ENCODE measurements around the gene RND2.
"Not testable (repeated sequence)": the region's sequence is repeated elsewhere in the genome, so short reads cannot be mapped to it uniquely, and the experiment has no call there.

RND2 gene

DNA sequence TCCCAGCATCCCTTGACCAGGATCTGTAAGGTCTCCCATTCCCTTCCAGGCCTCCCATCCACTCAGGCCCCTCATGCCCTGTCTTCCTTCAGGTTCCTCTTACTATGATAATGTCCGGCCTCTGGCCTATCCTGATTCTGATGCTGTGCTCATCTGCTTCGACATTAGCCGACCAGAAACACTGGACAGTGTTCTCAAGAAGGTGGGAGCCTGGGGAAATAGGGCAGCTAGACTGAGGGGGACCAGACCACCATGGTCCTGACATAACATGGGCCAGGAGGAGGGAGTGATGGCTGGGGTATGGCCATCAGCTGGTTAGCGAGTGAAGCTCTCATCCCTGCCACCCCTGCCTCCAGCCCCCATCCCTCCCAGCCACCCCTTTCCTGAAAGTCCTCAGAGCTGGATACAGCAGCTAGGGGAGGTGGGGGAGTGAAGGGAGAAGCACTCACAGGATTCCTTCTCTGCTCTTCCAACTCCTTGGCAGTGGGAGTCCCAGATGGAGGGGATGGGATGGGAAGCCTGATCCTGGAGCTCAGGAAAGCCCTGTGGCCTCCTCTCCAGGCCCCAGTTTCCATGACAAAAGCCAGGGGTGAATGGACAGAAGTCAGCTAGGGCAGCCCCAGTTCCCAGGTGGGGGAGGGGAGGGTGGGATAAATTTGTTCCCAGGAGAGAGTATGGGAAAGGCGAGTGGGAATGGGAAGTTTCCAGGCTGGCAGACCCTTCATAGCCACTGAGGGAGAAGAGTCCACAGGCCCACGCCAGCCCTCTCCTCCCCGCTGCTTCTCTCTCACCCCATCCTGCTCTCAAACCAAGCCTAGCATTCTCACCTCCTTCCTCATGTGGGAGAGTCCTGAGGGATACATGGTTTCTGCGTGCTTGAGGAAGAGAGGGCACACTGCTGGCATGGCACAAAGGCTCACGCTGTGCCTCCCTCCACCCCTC lies 2.3 kb downstream of the RND2 start:
- no peak for DNase-seq (ENCODE audit: low spot score)

DNA sequence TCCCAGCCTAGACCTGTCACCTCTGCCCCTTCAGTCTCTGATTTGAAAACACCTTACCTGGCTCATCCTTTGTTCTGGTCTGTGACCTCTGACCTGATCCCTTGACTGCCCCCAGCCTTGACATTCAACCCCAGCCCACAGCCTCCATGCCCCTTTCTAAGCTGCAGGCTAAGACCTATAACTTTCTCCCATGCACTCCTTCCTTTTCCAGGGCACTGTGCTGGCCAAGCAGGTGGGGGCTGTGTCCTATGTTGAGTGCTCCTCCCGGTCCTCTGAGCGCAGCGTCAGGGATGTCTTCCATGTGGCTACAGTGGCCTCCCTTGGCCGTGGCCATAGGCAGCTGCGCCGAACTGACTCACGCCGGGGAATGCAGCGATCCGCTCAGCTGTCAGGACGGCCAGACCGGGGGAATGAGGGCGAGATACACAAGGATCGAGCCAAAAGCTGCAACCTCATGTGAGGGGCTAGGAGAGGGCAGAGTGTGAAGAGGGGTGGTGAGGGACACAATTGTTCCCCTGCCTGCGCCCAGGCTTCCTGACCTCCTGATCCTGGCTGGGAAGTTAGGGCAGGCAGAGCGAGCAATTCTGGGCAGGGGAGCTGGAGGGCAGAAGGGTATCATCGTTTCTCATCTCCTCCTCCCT lies 3.3 kb downstream of the RND2 start:
- DNase-seq (ENCODE audit: low spot score) = no peak

DNA sequence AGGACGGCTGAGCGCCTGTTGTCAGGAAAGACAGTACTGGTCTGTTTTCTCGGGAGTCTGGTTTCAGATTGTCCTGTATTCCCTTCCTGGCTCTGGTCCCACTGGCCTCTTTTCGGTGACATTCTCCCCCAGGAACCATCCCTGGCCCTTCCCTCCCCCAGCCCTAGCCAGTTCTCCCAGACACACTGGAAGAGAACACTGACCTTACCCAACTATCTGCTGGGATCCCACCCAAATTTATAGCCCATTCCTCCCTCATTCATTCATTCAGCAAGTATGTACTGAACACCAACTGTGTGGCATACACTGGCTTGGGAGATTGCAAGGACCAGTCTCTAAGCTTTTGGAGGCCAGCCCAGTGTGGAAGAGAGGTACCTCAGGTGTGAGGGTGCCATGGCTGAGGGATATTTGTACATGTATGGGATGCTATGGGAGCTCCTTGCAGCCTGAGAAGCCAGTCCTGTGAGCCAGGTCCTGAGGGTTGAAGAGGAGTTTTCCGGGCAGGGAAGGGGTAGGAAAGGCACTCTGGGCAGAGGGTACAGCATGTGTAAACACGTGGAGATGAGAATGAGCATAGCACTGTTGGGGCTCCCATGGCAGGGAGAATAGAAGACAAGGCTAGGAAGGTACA lies 5.2 kb downstream of the RND2 start:
- no peak for DNase-seq (ENCODE audit: low spot score)

DNA sequence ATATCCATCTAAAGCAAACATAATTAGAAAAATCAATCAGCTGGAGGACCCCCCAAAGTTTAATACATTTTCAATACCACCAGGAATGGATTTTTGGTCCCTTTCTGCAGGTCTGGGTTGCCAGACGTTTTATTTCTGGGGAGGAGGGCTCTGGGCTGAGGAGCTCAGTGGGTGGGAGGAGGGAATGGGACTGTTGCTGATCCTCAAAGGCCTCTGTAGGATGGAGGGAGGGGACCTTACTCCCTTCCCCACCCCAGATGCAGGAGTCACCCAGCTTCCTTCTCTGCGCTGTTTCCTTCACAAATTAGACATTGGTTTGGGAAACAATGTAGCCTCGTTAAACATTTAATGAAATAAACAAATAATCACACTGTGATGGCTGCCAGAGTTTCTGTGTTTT lies 6.6 kb downstream of the RND2 start:
- no peak for DNase-seq (ENCODE audit: low spot score)

DNA sequence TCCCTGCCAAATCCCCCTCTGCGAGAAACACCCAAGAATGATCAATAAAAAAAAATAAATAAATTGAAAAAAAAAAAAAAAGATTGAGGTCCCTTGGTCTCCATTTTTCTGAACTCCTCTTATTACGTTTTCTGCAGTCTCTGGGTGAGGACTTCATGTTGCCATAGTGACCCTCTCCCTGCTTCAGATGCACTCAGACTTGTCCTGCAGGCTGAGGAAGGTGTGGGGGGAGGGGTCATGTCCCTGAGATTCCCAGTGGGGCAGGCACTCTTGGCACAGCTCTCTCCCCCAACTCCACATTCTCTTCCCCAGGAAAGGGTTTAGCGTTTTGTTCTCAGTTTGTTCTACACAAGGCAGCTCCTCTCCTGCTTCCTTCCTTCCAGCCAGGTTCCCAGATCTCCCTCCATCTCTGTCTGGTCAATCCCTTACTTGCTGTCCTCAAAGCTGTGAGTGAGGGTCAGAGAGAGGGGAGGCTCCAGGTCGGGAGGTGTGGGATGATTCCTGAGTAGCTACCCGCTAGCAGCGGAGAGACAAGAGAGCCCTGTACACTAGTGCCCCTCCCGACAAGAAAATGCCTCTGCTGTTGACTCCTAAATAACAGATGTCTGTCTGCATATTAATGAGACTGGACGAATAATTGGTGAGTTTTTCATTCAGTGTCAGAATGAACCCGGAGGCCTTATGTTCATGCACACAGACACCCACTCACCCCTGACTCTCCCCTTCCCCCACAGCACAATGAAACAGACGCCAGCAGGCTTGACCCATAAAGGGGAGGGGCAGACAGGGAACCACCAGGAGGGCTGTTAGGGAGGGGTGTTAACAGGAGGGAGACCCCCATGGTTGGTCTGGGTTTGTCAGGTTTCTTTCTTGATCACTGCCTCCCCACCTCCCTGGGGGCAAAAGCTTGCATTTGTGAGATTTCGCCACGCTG lies 9.2 kb downstream of the RND2 start:
- no peak for DNase-seq (ENCODE audit: low spot score)

DNA sequence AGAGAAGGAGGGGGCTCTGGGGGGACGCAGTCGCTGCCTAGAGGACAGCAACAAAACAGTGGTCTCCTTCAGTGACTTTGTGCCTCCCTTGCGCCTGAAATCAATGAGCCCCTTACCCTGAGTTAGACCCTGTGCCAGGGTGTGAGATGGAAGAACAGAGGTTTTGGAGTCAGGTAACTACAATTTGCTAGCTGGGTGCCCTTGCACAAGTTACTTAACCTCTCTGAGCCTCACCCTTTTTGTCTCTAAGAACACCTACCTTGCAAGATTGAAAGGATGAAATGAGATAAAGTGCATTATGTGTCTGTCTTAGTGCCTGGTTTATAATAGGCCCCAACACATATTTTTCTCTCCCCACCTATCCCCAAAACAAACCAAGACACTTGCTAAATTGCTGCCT lies 9.9 kb downstream of the RND2 start:
- no peak for DNase-seq (ENCODE audit: low spot score)

DNA sequence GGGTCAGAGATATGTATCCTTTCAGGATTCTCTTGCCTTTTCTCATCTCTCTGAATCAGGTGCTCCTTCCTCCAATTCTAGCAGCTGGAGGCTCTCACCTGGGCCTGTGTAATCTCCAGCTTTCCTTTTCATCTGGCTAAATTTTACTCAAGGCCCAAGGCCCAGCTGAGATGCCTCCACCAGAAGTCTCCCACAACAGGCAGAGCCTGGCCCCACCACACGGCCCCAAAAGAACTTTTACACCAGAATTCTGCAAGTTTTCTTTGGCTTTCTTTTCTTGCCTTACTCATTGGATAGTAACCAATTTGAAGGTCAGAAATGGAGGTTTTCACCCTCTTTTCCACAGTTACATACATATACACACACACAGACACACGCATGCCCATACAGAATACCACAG lies 14.6 kb downstream of the RND2 start:
- DNase-seq (ENCODE audit: low spot score) = no peak

DNA sequence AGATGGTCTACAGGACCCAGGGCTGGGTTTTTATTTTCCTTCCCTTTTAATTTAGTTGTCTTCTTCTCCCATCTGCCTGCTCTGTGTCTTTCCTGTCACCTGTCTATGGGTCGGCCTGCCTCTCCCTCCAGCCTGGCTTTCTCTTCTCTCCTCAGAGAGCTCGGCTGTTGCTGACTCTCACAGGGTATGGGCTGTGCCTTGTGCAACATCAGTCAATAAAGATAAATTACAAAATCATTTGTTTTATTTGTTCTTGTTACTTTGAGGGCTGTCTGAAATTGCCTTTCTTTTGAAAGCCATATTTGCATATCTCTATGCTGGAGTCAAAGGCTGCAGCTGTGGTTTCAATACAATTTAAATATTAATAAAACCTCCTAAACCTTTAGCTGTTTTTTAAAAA lies 15.6 kb downstream of the RND2 start:
- DNase-seq (ENCODE audit: low spot score) = no peak

DNA sequence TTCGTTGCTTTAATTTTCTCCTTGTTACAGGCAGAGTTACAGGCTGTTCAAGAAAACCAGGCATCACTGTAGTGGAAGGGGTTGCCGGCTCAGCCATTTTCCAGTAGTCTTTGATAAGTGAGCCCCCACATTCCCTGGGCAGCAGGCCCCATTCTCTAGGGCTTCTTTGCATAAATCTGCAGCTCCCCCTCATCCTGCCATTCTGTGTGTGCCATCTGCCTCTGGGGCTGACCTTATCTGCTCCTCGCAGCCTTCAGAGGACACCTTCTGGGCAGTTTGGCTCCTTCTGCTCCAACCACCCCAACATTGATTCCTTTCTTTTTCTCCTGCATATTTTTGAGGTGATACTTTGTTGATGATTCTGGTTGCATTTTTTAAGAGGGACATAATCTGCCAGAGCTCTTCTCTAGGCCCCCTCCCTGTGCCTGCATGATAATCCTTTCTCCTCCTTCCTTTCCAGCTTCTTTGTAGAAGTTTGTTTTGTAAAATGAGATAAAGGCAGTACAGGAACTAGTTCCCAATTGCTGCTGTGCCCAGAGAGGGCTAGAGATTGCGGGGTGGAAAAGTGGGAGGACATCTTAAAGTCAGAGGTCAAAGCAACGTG lies 17.1 kb downstream of the RND2 start:
- no peak for DNase-seq (ENCODE audit: low spot score)

DNA sequence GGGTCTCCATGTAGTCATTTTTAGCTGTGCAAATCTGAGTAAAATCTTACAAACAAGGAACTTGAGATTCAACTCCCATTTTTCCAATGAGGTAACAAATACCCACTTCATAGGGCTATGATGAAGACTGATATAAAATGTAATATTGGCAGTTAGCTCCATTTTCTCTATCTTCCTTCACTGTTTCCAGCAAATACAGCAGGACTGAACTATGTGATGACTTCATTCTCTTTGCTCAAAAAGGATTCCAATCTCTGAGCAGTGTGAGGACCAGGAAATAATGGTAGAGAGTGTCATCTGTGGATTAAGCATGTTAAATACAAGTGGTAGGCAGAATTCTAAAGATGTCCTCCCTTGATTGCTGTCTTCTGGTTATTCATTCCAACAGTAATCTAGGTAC lies 18.3 kb downstream of the RND2 start:
- DNase-seq (ENCODE audit: low spot score) = no peak

DNA sequence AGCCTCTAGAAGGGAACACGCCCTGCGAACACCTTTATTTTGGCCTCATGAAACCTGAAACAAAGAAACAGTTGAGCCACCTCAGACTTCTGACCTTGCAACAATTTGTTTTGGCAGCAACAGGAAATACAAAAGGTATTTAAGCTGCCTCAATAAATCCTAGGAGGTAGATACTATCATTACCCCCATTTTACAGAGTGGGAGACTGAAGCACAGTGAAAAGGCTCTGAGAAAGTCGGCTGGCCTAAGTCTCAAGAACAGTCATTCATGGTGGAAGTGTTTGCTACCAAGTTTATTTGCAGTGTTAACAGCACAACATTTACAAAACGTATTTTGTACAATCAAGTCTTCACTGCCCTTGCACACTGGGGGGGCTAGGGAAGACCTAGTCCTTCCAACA lies 19.0 kb downstream of the RND2 start:
- no peak for DNase-seq (ENCODE audit: low spot score)

DNA sequence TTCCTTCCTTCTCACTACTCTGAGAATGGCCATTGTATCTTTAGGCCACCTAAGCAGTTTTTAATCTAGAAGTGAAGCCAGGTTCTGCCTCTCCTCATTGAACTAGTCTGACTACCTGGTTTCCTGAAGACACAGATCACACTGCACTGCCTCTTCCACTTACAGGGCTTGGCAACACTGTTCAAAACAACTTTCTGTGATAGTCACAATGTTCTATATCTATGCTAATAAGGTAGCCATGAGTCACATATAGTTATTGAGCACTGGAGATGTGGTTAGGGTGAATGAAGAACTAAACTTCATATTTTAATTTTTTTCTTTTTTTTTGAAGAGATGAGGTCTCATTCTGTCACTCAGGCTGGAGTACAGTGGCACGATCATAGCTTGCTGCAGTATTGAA lies 26.9 kb downstream of the RND2 start:
- no peak for DNase-seq (ENCODE audit: low spot score)

DNA sequence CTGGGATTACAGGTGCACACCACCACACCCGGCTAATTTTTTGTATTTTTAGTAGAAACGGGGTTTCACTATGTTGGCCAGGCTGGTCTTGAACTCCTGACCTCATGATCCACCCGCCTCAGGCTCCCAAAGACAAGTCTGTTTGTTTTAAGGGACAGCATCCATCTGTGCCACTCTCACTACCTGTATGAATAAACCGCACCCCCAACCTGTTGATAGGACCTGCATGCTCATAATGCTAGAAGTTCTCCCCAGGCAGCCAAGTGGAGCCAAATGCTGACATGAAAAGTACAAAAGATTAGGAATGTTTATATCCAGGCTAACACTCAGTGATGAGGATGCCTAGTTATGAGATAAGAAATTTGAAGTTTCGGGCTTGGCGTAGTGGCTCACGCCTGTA lies 28.0 kb downstream of the RND2 start:
- not testable (repeated sequence) for DNase-seq (ENCODE audit: low spot score)

DNA sequence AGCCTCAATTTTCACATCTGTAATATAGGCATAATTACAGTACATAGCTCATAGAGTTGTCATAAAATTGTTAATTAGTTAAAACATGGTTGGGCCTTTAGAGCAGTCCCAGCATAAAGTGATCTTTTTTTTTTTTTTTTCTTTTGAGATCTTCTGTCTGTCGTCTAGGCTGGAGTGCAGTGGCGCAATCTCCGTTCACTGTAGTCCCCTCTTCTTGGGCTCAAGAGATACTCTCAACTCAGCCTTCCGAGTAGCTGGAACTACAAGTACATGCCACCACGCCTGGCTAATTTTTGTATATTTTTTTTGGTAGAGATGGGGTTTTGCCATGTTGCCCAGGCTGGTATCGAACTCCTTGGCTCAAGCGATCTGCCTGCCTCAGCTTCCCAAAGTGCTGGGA lies 31.0 kb downstream of the RND2 start:
- DNase-seq (ENCODE audit: low spot score) = no peak

DNA sequence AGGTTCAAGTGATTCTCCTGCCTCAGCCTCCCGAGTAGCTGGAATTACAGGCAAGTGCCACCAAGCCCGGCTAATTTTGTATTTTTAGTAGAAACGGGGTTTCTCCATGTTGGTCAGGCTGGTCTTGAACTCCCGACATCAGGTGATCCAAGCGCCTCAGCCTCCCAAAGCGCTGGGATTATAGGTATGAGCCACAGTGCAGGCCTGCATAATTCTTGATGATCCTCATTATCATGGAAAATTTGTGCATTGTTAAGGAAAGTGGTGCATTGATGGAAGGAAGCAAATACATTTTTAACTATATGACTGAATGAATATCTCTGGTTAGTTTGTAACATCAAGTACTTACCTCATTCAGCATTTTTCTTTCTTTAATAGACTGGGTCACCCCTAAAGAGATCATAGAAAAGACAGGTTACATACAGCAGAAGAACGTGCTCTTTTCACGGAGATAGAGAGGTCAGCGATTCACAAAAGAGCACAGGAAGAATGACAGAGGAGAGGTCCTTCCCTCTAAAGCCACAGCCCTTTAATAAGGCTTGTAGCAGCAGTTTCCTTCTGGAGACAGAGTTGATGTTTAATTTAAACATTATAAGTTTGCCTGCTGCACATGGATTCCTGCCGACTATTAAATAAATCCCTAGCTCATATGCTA lies 38.1 kb downstream of the RND2 start:
- DNase-seq (ENCODE audit: low spot score) = no peak

DNA sequence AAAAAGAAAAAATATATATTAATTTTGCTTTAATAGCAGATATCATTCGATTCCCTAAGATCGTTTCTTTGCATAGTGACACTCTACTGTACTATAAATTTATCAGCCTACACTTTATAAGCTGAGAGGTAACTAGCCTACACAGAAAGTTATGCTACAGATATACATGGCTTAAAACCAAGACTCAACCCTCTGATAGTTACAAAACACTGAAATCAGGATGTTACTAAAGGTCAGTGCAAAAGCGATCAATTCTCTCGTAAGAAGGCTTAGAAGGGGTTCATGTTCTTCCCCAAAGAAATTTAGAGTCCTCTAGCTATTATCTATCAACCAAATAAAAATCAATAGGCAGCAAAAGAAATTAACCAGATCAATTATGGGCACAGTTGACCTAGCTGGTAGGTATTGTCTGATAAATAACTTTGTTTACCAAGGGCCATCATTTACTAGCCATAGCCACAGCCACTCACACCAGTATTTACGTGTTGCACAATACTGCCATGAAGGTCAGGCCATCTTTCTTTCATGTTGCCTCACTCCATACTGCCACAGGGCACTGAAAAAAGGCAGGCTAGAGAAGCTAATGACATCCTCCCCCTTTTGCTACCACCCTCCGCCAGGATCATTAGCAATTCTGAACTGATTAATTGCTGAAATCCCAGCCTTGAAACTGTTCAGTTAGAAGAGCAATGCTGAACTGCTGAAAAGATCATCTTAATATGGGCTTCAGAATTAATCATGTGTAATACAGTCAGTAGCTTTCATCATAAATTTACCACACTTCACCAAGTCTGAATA lies 43.7 kb downstream of the RND2 start:
- no peak for DNase-seq (ENCODE audit: low spot score)

DNA sequence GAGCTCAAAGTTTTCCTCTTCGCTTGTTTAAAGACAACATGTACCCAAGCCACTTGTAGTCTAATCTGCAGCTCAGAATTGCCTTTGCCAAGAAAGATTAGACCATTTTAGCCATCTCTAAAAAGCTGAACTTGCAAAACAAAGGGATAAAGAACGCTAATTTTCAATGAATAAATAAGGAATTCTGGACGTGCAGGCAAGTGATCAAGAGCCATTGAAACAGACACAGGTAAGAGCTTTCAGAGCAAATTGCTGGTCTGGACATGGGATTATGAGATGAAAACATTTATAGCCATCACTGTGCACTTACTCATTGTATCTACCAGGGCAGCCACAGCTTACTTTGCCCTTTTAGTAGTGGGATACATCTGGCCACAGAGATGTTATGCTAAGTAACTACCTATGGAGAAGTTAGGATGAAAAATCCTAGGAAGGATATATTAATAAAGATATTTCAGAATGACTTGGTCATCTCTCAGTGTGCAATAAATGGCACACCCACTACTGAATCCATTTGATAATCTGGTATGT lies 44.4 kb downstream of the RND2 start:
- DNase-seq (ENCODE audit: low spot score) = no peak

DNA sequence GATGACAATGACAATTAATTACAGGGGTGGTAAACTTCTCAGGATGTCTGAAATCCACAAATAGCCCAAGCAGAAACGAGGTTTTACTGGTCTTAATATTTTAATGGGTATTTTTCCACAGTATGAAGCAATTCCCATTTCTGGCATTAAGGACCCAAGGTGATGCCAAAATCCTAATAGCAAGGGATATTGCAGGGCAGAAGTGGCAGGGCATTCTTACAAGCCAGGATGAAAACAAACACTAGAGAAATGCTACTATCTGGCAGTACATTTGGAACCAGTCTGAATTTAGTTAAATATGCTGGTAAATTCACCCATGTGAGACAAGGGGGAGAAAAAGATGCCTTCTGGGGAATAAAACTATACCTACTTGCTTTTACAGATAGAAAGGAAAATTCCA lies 45.2 kb downstream of the RND2 start:
- DNase-seq (ENCODE audit: low spot score) = no peak

DNA sequence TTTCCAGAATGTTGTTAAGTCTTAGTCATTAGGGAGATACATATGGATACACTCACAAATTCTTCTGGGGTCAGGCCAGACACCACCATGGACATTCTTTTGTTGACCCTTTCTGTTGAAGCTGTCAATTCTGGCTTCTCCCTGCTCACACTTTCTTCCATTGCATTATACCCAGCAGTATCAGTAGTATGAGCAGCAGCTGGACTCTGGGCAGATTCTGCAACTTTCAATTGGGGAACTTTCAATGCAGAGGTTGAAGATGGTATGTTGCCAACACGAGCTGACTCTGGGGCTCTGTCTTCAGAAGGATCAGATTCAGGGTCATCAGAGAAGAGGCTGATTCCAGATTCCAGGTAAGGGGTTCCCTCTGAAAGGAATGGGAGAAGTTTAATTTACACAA lies 45.8 kb downstream of the RND2 start:
- DNase-seq (ENCODE audit: low spot score) = no peak

DNA sequence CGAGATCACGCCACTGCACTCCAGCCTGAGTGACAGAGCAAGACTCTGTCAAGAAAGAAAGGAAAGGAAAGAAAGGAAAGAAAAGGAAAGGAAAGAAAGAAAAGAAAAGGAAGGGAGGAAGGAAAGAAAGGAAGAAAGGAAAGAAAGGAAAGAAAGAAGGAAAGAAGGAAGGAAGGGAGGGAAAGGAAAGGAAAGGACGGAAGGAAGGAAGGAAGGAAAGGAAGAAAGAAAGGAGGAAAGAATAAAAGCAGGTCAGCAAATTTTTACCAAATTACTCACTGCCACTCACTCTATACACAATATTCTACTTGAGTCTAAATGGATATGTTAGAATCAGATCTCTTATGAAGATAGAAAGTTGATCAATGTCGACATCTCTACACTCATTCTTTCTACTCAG lies 49.8 kb downstream of the RND2 start:
- DNase-seq (ENCODE audit: low spot score) = no peak
